ENCODE results near the gene UBE2S. TPM values are rescaled to one million over a fixed set of nuclear protein-coding genes. Genes with fewer than 3 reads are reported as not detected.

UBE2S gene
- total RNA-seq, 4 donors from 2014 or later, result 6.2 to 14.6 (median 9.2) TPM

DNA sequence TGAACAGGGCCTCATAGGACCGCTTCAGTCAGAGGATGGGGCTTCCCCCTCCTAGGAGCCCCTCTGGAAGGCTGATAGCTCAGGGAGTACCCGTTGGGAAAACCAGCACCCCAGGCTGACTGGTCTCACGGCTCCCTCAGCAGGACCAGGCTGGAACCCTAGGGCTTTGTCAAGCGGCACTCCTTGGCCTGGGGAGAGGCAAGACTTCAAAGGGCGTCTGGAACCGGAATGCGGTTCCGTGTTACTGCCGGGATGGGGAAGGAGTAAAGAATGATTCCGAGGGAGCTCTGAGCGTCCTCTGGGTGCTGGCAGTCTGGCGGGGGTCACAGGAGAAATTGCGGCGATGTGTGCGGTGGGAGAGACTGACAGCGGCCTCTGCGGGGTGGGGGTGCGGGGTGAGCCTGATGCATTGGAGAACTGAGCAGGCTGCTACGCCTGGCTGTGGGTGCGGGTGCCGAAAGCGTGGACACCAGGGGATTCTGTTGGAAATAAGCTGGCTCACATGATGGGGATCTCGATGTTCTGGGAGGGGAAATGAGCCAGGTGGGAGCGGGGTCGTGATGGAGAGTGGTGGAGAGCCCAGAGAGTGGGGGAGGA lies 54.9 kb downstream of the UBE2S start:
- 71 to 75% methylated on average over 23 to 25 of the region's 25 CpGs for WGBS, 2 donors

DNA sequence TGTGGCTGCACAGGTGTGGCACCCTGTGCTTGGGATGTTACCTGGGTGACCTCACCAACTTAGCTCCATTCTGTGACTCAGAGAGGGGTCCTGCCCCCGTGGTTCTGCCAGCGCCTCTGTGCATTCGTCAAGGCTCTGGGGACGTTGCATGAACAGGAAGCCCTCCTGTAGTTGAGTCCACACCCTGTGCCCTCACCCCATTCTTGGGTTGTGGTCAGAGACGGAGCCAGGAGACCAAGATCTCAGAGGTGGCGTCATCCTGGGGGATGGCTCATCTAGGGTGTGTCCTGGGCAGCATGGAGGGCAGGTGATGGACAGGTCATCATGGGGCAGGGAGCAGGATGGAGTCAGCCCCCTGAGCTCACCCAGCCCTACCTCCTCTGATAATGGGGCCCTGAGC lies 55.5 kb downstream of the UBE2S start:
- 49 to 87% methylated on average over 6 of the region's 6 CpGs for WGBS, 2 donors
- no peak overlapping the region for H3K4me3 ChIP-seq (ENCODE audit: low read depth, poor library complexity, severe bottlenecking)
- no peak for DNase-seq (ENCODE audit: low spot score in 2 of 2)
- intact Hi-C loops (cut with DNase I; ENCODE audit: low total_unique reads), result no loop called here
- no peak for TF ChIP-seq CTCF (IDR thresholded peaks at IDR 0.05)
- no peak for TF ChIP-seq POLR2A (IDR thresholded peaks at IDR 0.05)

More for the DNA sequence above, 54.9 kb downstream of the UBE2S start:
- TF ChIP-seq POLR2A (IDR thresholded peaks at IDR 0.05) (no peak), CTCF (IDR thresholded peaks at IDR 0.05) (no peak)
- no peak overlapping the region for H3K4me3 ChIP-seq (ENCODE audit: low read depth, poor library complexity, severe bottlenecking)
- no peak for DNase-seq (ENCODE audit: low spot score in 2 of 2)
- intact Hi-C loops (cut with DNase I; ENCODE audit: low total_unique reads), result no loop called here

- DNase-seq (ENCODE audit: low spot score in 2 of 2), result no peak
- 67 to 71% methylated on average over 11 of the region's 11 CpGs for WGBS, 2 donors
- intact Hi-C loops (cut with DNase I; ENCODE audit: low total_unique reads), result no loop called here
- no peak overlapping the region for H3K4me3 ChIP-seq (ENCODE audit: low read depth, poor library complexity, severe bottlenecking)
- no peak for TF ChIP-seq POLR2A (IDR thresholded peaks at IDR 0.05)
- no peak for TF ChIP-seq CTCF (IDR thresholded peaks at IDR 0.05)
Observed at GRCh38 chr19:55350620-55351315, 56.8 kb downstream of the UBE2S start.

Other genes with a start within 250 kb of the UBE2S start
- gene DNAAF3, start 241.2 kb downstream of the UBE2S start, total RNA-seq, result 10 to 100 TPM in 1 of 4 donors, 1 to 10 TPM in 1, under 1 TPM in 2; 0.71 to 10.3 (median 0.99) TPM
- gene SYT5, start 227.5 kb downstream of the UBE2S start, total RNA-seq, result under 1 TPM in 3 of 4 donors, not detected in 1; 0.10 to 0.65 (median 0.26) TPM
- 1 to 10 TPM in 1 of 4 donors, under 1 TPM in 3; 0.22 to 1.3 (median 0.52) TPM for gene PTPRH, start 198.3 kb downstream of the UBE2S start, total RNA-seq
- gene TMEM86B, start 179.0 kb downstream of the UBE2S start, total RNA-seq, result 1 to 10 TPM; 1.1 to 2.4 (median 1.6) TPM
- 10 to 100 TPM; 29.4 to 47.9 (median 37.5) TPM for gene PPP6R1, start 148.8 kb downstream of the UBE2S start, total RNA-seq
- 10 to 100 TPM; 17.8 to 35.5 (median 25.6) TPM for gene HSPBP1, start 127.7 kb downstream of the UBE2S start, total RNA-seq
- gene BRSK1, start 123.8 kb downstream of the UBE2S start, total RNA-seq, result 1 to 10 TPM in 1 of 4 donors, under 1 TPM in 1, not detected in 2; 0.44 to 4.6 TPM
- under 1 TPM in 1 of 4 donors, not detected in 3; 0.58 TPM for gene TMEM150B, start 82.4 kb downstream of the UBE2S start, total RNA-seq
- gene KMT5C, start 67.9 kb downstream of the UBE2S start, total RNA-seq, result 10 to 100 TPM; 16.5 to 25.4 (median 20.3) TPM
- gene COX6B2, start 53.1 kb downstream of the UBE2S start, total RNA-seq, result 1 to 10 TPM in 1 of 4 donors, under 1 TPM in 2, not detected in 1; 0.42 to 1.1 (median 0.49) TPM
- not detected for gene GARIN5B, start 44.5 kb downstream of the UBE2S start, total RNA-seq
- gene IL11, start 37.3 kb downstream of the UBE2S start, total RNA-seq, result under 1 TPM in 3 of 4 donors, not detected in 1; 0.23 to 0.68 (median 0.46) TPM
- gene TMEM190, start 31.0 kb downstream of the UBE2S start, total RNA-seq, result not detected
- gene TMEM238, start 23.5 kb downstream of the UBE2S start, total RNA-seq, result 10 to 100 TPM; 32.2 to 61.6 (median 47.5) TPM
- gene RPL28, start 21.9 kb downstream of the UBE2S start, total RNA-seq, result 100 to 1,000 TPM; 466 to 875 (median 590) TPM
- under 1 TPM in 1 of 4 donors, not detected in 3; 0.10 TPM for gene SHISA7, start 35.5 kb upstream of the UBE2S start, total RNA-seq
- gene ISOC2, start 53.9 kb upstream of the UBE2S start, total RNA-seq, result 10 to 100 TPM; 31.0 to 73.1 (median 66.4) TPM
- gene C19orf85, start 57.0 kb upstream of the UBE2S start, total RNA-seq, result not detected
- gene ZNF628, start 68.8 kb upstream of the UBE2S start, total RNA-seq, result 10 to 100 TPM in 3 of 4 donors, 1 to 10 TPM in 1; 5.4 to 17.9 (median 12.2) TPM
- 1 to 10 TPM; 2.5 to 5.3 (median 4.1) TPM for gene NAT14, start 77.4 kb upstream of the UBE2S start, total RNA-seq
- gene SSC5D, start 80.6 kb upstream of the UBE2S start, total RNA-seq, result 1 to 10 TPM in 3 of 4 donors, under 1 TPM in 1; 0.64 to 6.2 (median 3.0) TPM
- not detected for gene SBK2, start 129.3 kb upstream of the UBE2S start, total RNA-seq
- gene SBK3, start 137.8 kb upstream of the UBE2S start, total RNA-seq, result under 1 TPM in 1 of 4 donors, not detected in 3; 0.26 TPM
- 1 to 10 TPM; 4.2 to 5.1 (median 4.6) TPM for gene ZNF579, start 173.1 kb upstream of the UBE2S start, total RNA-seq
- 10 to 100 TPM in 1 of 4 donors, 1 to 10 TPM in 3; 5.9 to 14.3 (median 7.7) TPM for gene FIZ1, start 191.7 kb upstream of the UBE2S start, total RNA-seq
- 10 to 100 TPM; 58.4 to 88.3 (median 78.3) TPM for gene ZNF524, start 192.5 kb upstream of the UBE2S start, total RNA-seq
- 10 to 100 TPM in 3 of 4 donors, 1 to 10 TPM in 1; 8.1 to 17.8 (median 12.3) TPM for gene ZNF865, start 197.9 kb upstream of the UBE2S start, total RNA-seq
- gene ZNF784, start 216.8 kb upstream of the UBE2S start, total RNA-seq, result 10 to 100 TPM in 2 of 4 donors, 1 to 10 TPM in 2; 5.7 to 10.3 (median 8.3) TPM
- 10 to 100 TPM; 14.1 to 38.0 (median 22.9) TPM for gene ZNF580, start 233.2 kb upstream of the UBE2S start, total RNA-seq
- 10 to 100 TPM; 20.1 to 27.3 (median 22.8) TPM for gene ZNF581, start 235.9 kb upstream of the UBE2S start, total RNA-seq
- gene CCDC106, start 240.4 kb upstream of the UBE2S start, total RNA-seq, result 10 to 100 TPM in 1 of 4 donors, 1 to 10 TPM in 3; 7.9 to 10.4 (median 8.5) TPM
- gene U2AF2, start 247.2 kb upstream of the UBE2S start, total RNA-seq, result 100 to 1,000 TPM in 3 of 4 donors, 10 to 100 TPM in 1; 78.8 to 149 (median 106) TPM

Data from lower leg skin (tissue), 4 donors.